H9 (cell line): Measurements from ENCODE around the gene DENND5A. TPM values are rescaled to one million over a fixed set of nuclear protein-coding genes. Genes with fewer than 3 reads are reported as not detected.

Experiments
- DNase-seq: peaks from one replicate; pipeline ENCODE4 v3.0.0-alpha.2; 2017
- H2AFZ ChIP-seq: one replicate; pipeline ENCODE4 v1.6.1; 2013; ENCODE audit warnings: mild to moderate bottlenecking, low read length, control low read depth, moderate library complexity
- H2AK5ac ChIP-seq: 2 replicates; pipeline ENCODE4 v1.6.1; 2013; ENCODE audit warnings: low read length, control low read depth, mixed read lengths; ENCODE audit not compliant: insufficient read length
- H2BK120ac ChIP-seq: one replicate; pipeline ENCODE4 v1.6.1; 2013; ENCODE audit warnings: low read depth, mild to moderate bottlenecking, low read length, control low read depth, inconsistent platforms; ENCODE audit not compliant: poor library complexity, severe bottlenecking
- H2BK12ac ChIP-seq: 2 replicates; pipeline ENCODE4 v1.6.1; 2013; ENCODE audit warnings: low read length, control low read depth, mixed read lengths, low read depth; ENCODE audit not compliant: insufficient read length
- H2BK15ac ChIP-seq: 2 replicates; pipeline ENCODE4 v1.6.1; 2013; ENCODE audit warnings: low read depth, low read length, control low read depth
- H2BK20ac ChIP-seq: one replicate; pipeline ENCODE4 v1.6.1; 2013; ENCODE audit warnings: low read depth, mild to moderate bottlenecking, low read length, control low read depth, inconsistent platforms; ENCODE audit not compliant: poor library complexity, severe bottlenecking
- H2BK5ac ChIP-seq: 2 replicates; pipeline ENCODE4 v1.6.1; 2013; ENCODE audit warnings: low read length, control low read depth, mixed read lengths; ENCODE audit not compliant: insufficient read length
- H3K14ac ChIP-seq: 2 replicates; pipeline ENCODE4 v1.6.1; 2013; ENCODE audit warnings: low read length, control low read depth; ENCODE audit not compliant: insufficient read depth
- H3K18ac ChIP-seq: 2 replicates; pipeline ENCODE4 v1.6.1; 2013; ENCODE audit warnings: low read depth, mild to moderate bottlenecking, mixed read lengths, low read length, control low read depth; ENCODE audit not compliant: insufficient read length
- H3K23ac ChIP-seq: 2 replicates; pipeline ENCODE4 v1.6.1; 2013; ENCODE audit warnings: low read length, control low read depth, mixed read lengths, low read depth; ENCODE audit not compliant: insufficient read length
- H3K23me2 ChIP-seq: 2 replicates; pipeline ENCODE4 v1.6.1; 2013; ENCODE audit warnings: low read depth, mild to moderate bottlenecking, mixed read lengths, low read length, control low read depth; ENCODE audit not compliant: insufficient read length, poor library complexity, severe bottlenecking
- H3K27ac ChIP-seq: 2 replicates; pipeline ENCODE4 v1.5.1; 2013; ENCODE audit warnings: low read length, control low read depth, mixed read lengths, low read depth; ENCODE audit not compliant: insufficient read length
- H3K27me3 ChIP-seq: 2 replicates; pipeline ENCODE4 v1.6.1; 2013; ENCODE audit warnings: low read length, control low read depth, inconsistent platforms; ENCODE audit not compliant: insufficient read depth
- H3K4ac ChIP-seq: 2 replicates; pipeline ENCODE4 v1.6.1; 2013; ENCODE audit warnings: low read depth, mild to moderate bottlenecking, control low read depth, inconsistent platforms, low read length, moderate library complexity
- H3K4me1 ChIP-seq: 2 replicates; pipeline ENCODE4 v1.6.1; 2013; ENCODE audit warnings: low read length, control low read depth, inconsistent platforms; ENCODE audit not compliant: insufficient read depth
- H3K4me2 ChIP-seq: 2 replicates; pipeline ENCODE4 v1.6.1; 2013; ENCODE audit warnings: low read length, control low read depth, mixed read lengths; ENCODE audit not compliant: insufficient read length, insufficient read depth
- H3K56ac ChIP-seq: 2 replicates; pipeline ENCODE4 v1.6.1; 2013; ENCODE audit warnings: low read depth, mild to moderate bottlenecking, mixed read lengths, low read length, control low read depth; ENCODE audit not compliant: insufficient read length
- H3K79me1 ChIP-seq: 2 replicates; pipeline ENCODE4 v1.6.1; 2013; ENCODE audit warnings: low read depth, mild to moderate bottlenecking, moderate library complexity, low read length, control low read depth, inconsistent platforms; ENCODE audit not compliant: insufficient read depth, poor library complexity, severe bottlenecking
- H3K79me2 ChIP-seq: 2 replicates; pipeline ENCODE4 v1.6.1; 2013; ENCODE audit warnings: low read length, control low read depth, inconsistent platforms; ENCODE audit not compliant: insufficient read depth
- H3K9ac ChIP-seq: 2 replicates; pipeline ENCODE4 v1.6.1; 2013; ENCODE audit warnings: low read length, control low read depth, mixed read lengths; ENCODE audit not compliant: insufficient read length; ENCODE audit errors: extremely low read depth
- H3K9me3 ChIP-seq: one replicate; pipeline ENCODE4 v1.6.1; 2013; ENCODE audit warnings: low read depth, low read length, inconsistent platforms; ENCODE audit not compliant: control insufficient read depth
- H3T11ph ChIP-seq: one replicate; pipeline ENCODE4 v1.6.1; 2013; ENCODE audit warnings: mild to moderate bottlenecking, low read length, control low read depth, inconsistent platforms
- H4K20me1 ChIP-seq: one replicate; pipeline ENCODE4 v1.6.1; 2013; ENCODE audit not compliant: control insufficient read depth, insufficient read length, insufficient read depth
- H4K5ac ChIP-seq: 2 replicates; pipeline ENCODE4 v1.6.1; 2013; ENCODE audit warnings: low read depth, mild to moderate bottlenecking, mixed read lengths, low read length, control low read depth; ENCODE audit not compliant: insufficient read length
- H4K8ac ChIP-seq: replicated peaks from 2 replicates; pipeline ENCODE4 v1.6.1; 2013; ENCODE audit warnings: low read length, control low read depth, mixed read lengths, low read depth; ENCODE audit not compliant: insufficient read length
- H4K91ac ChIP-seq: 2 replicates; pipeline ENCODE4 v1.6.1; 2013; ENCODE audit warnings: low read depth, mild to moderate bottlenecking, moderate library complexity, mixed read lengths, low read length, control low read depth; ENCODE audit not compliant: insufficient read length
- H3K27ac Mint-ChIP-seq, 3 experiments: 2 replicates in 2 of 3; 3 replicates in 1 of 3; pipeline ENCODE4 v1.8.0; 2020 to 2021; ENCODE audit warnings: mixed read lengths in 3 of 3, mild to moderate bottlenecking in 1 of 3, moderate library complexity in 1 of 3
- H3K27me3 Mint-ChIP-seq: 2 replicates; pipeline ENCODE4 v1.8.0; 2021; ENCODE audit warnings: low read depth, mild to moderate bottlenecking, moderate library complexity, mixed read lengths
- H3K36me3 Mint-ChIP-seq, 3 experiments: 2 replicates in 2 of 3; 3 replicates in 1 of 3; pipeline ENCODE4 v1.8.0; 2020 to 2021; ENCODE audit warnings: low read depth in 3 of 3, mixed read lengths in 3 of 3; ENCODE audit not compliant: insufficient read depth in 1 of 3
- H3K4me1 Mint-ChIP-seq, 2 experiments: 2 replicates each; pipeline ENCODE4 v1.8.0; 2020; ENCODE audit warnings: mixed read lengths in 2 of 2
- H3K4me3 Mint-ChIP-seq, 2 experiments: 2 replicates in 1 of 2; 3 replicates in 1 of 2; pipeline ENCODE4 v1.8.0; 2020 to 2021; ENCODE audit warnings: mild to moderate bottlenecking in 2 of 2, mixed read lengths in 2 of 2, moderate library complexity in 1 of 2
- H3K9me3 Mint-ChIP-seq, 2 experiments: 2 replicates in 1 of 2; 3 replicates in 1 of 2; pipeline ENCODE4 v1.8.0; 2020; ENCODE audit warnings: mild to moderate bottlenecking in 2 of 2, mixed read lengths in 2 of 2, moderate library complexity in 1 of 2
- CTCF ChIP-seq: fragments of 200-600 bp; sonication (generic); conservative IDR thresholded peaks from 3 replicates; pipeline ENCODE4 v1.8.0; 2021; ENCODE audit warnings: antibody characterized with exemption, mild to moderate bottlenecking
- WGBS: extraction: QIAGEN DNeasy Blood & Tissue Kit; methylation state at CpG from one replicate; pipeline ENCODE4 v1.1.7; 2013; ENCODE audit warnings: missing lambda C conversion rate, low lambda C conversion rate, mixed read lengths; ENCODE audit not compliant: insufficient read length; ENCODE audit errors: extremely low coverage; 5-methylcytosine and 5-hydroxymethylcytosine counted together
- total RNA-seq: library from RNA; stranded (reverse); gene quantifications from 2 replicates; pipeline ENCODE4 v1.2.1, GENCODE V29; 2021

Gene DENND5A
- total RNA-seq, 1 experiment from 2014 or later = 59.6 TPM

- H3K23me2 ChIP-seq = no peaks in the 10 kb centered on the region
- H4K91ac ChIP-seq = no peak overlapping the region
- Mint-ChIP-seq H3K9me3 (no peaks in the 10 kb centered on the region), H3K27me3 (no peaks in the 10 kb centered on the region), H3K4me3 (no peak overlapping the region), H3K27ac (peak overlapping the region in 2 of 3 experiments; percentile 52 to 74; a peak in 4 of 7 replicates), H3K36me3 (peaks cover 5 to 30% (median 21%) of the 10 kb centered on the region in 3 experiments; a peak in 6 of 7 replicates), H3K4me1 (peaks cover 6 to 8% of the 10 kb centered on the region in 2 experiments; a peak in 3 of 4 replicates)
- no peak overlapping the region for H3K56ac ChIP-seq
- no peaks in the 10 kb centered on the region for H3K79me1 ChIP-seq
- no CpG with 5 or more reads among the region's 12 CpGs for WGBS
- H4K20me1 ChIP-seq = no peaks in the 10 kb centered on the region
- H2BK20ac ChIP-seq = no peak overlapping the region
- no peak overlapping the region for H3K14ac ChIP-seq
- peak; percentile 41 for DNase-seq
- TF ChIP-seq CTCF = peak; percentile 52
- H3K9ac ChIP-seq = no peak overlapping the region
- H2BK12ac ChIP-seq = no peak overlapping the region
- no peak overlapping the region for H2BK5ac ChIP-seq
- H2BK120ac ChIP-seq = no peak overlapping the region
- H3K79me2 ChIP-seq = no peaks in the 10 kb centered on the region; the same call in 1 of the 2 replicates
- no peak overlapping the region for H2AFZ ChIP-seq
- H3K4ac ChIP-seq = no peak overlapping the region
- no peak overlapping the region for H4K8ac ChIP-seq
- no peak overlapping the region for H3K27ac ChIP-seq
- no peak overlapping the region for H4K5ac ChIP-seq
- H2BK15ac ChIP-seq = no peak overlapping the region
- no peak overlapping the region for H3K23ac ChIP-seq
- no peak overlapping the region for H3T11ph ChIP-seq
- no peaks in the 10 kb centered on the region for H3K27me3 ChIP-seq
- no peak overlapping the region for H2AK5ac ChIP-seq
- no peak overlapping the region for H3K4me2 ChIP-seq
- H3K18ac ChIP-seq = no peak overlapping the region
- no peaks in the 10 kb centered on the region for H3K9me3 ChIP-seq
- H3K4me1 ChIP-seq = no peaks in the 10 kb centered on the region; the same call in 1 of the 2 replicates
Observed at GRCh38 chr11:9203691-9204311, 61.3 kb downstream of the DENND5A start.
